Astrocyte of the spinal cord (primary cell): Measurements from ENCODE around the gene MGAT5B.

ENCODE experiments used
- DNase-seq: peaks from one replicate; pipeline ENCODE4 v3.0.0; 2011; ENCODE audit warnings: low read depth, low spot score
- H3K4me3 ChIP-seq: 2 replicates; pipeline ENCODE4 v1.5.1; 2011; ENCODE audit warnings: low read depth, mild to moderate bottlenecking, low read length, moderate library complexity
- in situ Hi-C: cut with HindIII; loops from 2 replicates; pipeline ENCODE4 v1.10.0; 2017; ENCODE audit warnings: low sequenced_read_pairs
- TF ChIP-seq, protein P1 (sequence below): IDR thresholded peaks from 2 replicates; pipeline ENCODE4 v1.5.1; 2012; ENCODE audit warnings: low read depth, mild to moderate bottlenecking, low read length, inconsistent platforms

Gene MGAT5B

DNA sequence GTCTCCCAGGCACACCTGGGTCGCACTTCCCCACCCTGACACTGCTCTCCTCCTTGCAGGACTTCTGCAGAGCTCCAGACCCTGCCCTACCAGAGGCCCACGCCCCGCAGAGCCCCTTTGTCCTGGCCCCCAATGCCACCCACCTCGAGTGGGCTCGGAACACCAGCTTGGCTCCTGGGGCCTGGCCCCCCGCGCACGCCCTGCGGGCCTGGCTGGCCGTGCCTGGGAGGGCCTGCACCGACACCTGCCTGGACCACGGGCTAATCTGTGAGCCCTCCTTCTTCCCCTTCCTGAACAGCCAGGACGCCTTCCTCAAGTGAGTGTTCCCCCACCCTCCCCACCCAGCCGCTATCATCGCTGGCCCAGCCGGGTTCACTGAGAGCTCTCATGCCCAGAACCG is 79.6 kb downstream of the MGAT5B start:
- in situ Hi-C loops, result no loop called here
- TF ChIP-seq, protein P1, sequence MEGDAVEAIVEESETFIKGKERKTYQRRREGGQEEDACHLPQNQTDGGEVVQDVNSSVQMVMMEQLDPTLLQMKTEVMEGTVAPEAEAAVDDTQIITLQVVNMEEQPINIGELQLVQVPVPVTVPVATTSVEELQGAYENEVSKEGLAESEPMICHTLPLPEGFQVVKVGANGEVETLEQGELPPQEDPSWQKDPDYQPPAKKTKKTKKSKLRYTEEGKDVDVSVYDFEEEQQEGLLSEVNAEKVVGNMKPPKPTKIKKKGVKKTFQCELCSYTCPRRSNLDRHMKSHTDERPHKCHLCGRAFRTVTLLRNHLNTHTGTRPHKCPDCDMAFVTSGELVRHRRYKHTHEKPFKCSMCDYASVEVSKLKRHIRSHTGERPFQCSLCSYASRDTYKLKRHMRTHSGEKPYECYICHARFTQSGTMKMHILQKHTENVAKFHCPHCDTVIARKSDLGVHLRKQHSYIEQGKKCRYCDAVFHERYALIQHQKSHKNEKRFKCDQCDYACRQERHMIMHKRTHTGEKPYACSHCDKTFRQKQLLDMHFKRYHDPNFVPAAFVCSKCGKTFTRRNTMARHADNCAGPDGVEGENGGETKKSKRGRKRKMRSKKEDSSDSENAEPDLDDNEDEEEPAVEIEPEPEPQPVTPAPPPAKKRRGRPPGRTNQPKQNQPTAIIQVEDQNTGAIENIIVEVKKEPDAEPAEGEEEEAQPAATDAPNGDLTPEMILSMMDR, result no peak
- no peak overlapping the region for H3K4me3 ChIP-seq
- no peak for DNase-seq

DNA sequence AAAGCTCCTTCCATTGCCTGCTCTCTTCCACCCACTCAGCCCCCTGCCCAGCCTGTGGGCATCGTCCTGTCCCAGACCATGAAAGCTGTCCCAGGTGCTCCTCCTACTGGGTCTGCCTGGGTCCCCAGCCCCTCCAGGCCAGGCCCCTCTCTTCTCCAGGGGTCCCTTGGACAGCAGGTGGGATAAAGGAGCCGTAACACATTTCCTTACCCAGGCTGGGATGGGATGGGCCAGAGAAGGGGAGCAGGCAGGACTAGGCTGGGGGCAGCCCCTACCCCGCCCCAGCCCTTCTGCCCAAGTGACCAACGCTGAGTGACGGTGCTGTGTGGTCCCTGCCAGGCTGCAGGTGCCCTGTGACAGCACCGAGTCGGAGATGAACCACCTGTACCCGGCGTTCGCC is 80.1 kb downstream of the MGAT5B start:
- DNase-seq, result no peak
- TF ChIP-seq, protein P1, result no peak

DNA sequence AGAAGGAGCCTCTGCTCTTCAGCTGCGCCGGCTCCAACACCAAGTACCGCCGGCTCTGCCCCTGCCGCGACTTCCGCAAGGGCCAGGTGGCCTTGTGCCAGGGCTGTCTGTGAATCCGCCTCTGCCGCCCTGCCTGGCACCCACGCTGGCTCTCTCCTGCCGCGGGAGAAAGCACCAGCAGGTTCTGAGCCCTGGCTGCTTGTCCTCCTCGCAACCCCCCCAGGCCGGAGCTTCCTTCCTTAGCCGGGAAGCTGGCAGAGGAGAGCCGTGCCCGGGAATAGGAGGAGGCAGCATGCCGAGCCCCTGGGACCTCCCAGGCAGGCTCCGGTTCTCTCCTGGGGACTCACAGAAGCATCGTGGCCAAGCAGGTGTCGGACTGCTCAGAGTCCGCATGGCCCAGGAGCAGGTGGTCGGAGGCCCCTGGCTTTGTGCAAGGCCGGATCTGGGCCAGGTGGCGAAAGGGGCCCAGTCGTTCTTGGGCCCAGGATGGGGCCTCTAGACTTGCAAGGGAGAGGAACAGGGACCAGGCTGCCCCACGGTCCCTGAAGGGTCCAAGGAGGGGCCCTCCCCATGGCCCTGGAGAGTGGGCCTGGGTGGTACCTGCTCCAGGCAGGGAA is 80.6 kb downstream of the MGAT5B start:
- DNase-seq, result no peak
- TF ChIP-seq, protein P1, result no peak
- H3K4me3 ChIP-seq, result no peak overlapping the region
- in situ Hi-C loops, result no loop called here

More for the DNA sequence above, 80.1 kb downstream of the MGAT5B start:
- in situ Hi-C loops, result no loop called here
- no peak overlapping the region for H3K4me3 ChIP-seq

DNA sequence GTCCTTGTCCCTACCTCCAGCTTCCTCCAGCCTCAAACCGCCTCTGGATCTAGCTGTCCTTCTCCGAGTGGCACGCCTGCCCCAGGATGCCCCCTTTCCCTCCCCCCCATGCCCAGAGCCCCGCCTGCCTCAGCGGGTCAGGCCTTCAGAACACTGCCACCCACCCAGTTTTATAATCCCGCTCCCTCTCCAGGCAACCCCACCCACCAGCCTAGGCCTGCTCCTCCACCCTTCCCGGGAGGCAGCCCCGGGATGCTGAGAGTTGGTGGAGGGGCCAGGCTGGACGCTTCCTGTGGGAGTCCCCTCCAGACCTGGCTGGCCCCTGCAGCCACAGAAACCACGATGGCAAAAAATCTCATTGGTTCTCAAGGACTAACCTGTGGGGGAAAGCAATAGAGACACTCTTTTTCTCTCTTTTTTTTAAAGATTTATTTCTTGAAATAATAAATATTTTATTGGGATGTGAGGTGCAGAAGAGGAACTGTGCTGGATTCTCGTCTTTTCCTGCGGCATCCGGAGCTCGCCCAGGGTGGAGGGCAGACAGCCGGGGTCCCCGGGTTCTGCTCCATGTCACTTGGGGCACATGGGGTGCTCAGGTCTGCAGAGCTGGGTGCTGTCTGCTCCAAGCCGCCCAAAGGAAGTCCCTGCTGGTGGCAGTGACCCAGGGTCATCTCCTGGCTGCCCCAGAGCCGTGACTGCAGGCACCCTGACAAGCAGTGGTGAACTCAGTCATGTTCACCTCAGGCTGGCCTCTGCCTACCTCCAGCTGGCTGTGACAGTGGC is 81.9 kb downstream of the MGAT5B start:
- in situ Hi-C loops, result no loop called here
- TF ChIP-seq, protein P1, result no peak
- no peak overlapping the region for H3K4me3 ChIP-seq
- DNase-seq, result no peak

DNA sequence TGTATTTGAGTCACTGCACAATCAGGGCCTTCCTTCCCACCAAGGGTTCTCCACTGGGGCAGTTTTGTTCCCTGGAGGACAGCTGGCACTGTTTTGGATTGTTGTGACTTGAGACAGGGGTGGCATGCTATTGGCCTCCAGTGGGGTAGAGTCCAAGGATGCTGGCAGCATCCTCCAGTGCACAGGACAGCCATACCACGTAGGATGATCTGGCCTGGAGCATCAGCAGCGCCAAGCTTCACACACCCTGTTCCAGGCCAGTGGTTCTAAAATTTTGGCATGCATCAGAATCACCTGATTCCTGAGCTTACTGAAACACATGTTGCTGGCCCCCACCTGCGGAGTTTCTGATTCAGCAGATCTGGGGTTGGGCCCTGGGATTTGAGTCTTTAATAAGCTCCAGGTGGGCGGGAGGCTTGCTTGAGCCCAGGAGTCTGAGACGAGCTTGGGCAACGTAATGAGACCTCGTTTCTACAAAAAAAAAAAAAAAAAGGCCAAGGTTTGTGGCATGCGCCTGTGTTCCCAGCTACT is 83.2 kb downstream of the MGAT5B start:
- in situ Hi-C loops, result no loop called here
- TF ChIP-seq, protein P1, result no peak
- no peak overlapping the region for H3K4me3 ChIP-seq
- no peak for DNase-seq

DNA sequence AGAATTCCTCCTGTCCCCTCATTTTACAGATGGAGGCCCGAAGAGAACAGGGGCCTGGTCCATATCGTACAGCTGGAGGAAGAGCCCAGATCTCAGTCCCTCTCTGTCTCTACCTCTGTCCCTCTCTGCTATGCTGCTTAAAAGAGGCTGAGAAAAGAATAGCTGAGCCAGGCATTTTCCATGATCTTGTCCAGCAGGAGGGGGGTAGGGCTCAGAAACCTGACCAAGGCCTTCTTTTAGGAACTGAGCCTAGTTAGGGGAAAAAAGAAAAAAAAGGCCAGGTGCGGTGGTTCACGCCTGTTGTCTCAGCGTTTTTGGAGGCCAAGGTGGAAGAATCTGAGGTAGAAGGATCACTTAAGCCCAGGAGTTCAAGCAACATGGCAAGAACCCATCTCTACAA is 84.2 kb downstream of the MGAT5B start:
- in situ Hi-C loops, result no loop called here
- H3K4me3 ChIP-seq, result no peak overlapping the region
- DNase-seq, result no peak
- TF ChIP-seq, protein P1, result no peak
